ENCODE data around the gene ELL2. TPM values are rescaled to one million over a fixed set of nuclear protein-coding genes. Genes with fewer than 3 reads are reported as not detected.

The ELL2 gene
- total RNA-seq, 2 donors from 2014 or later = 110 to 200 TPM

DNA sequence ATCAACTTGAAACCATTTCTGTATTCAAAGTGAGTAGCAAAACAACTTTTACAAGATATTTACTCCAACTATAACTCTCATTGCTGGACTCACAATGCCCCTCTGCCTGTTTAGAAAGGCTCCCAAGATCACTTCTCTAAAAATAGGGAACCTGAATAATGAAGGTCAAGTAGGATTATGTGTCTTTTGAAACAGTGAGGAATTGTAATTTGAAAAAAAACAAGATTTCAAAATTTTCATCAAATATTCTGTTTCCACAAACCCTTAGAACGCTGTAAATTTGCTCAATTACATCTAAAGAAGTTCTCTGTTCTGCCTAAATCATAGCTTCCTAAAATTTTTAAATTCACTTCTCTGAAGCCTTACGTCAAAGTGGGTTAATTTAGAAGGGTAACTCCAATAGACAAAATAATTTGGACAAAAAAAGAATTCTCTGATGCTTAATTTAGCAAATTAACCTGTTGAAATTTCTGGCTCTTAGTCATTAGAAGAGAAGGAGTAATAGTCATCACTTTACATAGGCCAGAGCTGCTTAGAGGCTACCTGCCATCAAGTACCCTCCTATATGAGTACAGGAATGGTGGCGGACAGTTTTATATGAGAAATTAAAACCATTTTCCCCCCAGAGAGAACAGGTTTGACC, 4.0 kb downstream of the ELL2 start:
- Mint-ChIP-seq H3K4me1 (ENCODE audit: low read depth in 2 of 2) (peaks cover 53 to 60% of the 10 kb centered on the region in 2 donors), H3K4me3 (peak overlapping the region; percentile 90), H3K36me3 (peaks cover 19% of the 10 kb centered on the region), H3K27me3 (no peaks in the 10 kb centered on the region), H3K9me3 (no peaks in the 10 kb centered on the region), H3K27ac (no peak overlapping the region)
- ATAC-seq = no peak
- no peak for DNase-seq (ENCODE audit: low spot score)

DNA sequence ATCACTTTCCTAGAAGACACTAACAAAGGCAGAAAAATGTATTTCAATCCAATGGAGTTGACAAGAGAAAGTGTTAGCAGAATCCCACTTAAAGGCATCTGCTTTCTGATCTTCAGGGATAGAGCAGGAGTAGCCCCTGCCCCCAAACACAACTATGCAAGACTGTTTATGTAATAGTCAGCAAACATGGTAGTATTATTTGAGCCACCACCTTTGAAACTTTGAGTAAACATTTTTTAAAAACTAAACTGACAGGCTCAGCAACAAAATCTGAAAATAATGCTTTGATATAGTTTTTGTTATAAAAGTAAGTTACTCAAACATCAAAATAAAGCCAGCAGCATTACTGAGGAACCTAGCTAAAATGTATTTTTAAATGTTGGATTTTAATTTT, 4.8 kb downstream of the ELL2 start:
- no peaks in the 10 kb centered on the region for H3K9me3 Mint-ChIP-seq
- no peak overlapping the region for H3K27ac Mint-ChIP-seq
- ATAC-seq (no peak), DNase-seq (ENCODE audit: low spot score) (no peak)
- no peaks in the 10 kb centered on the region for H3K27me3 Mint-ChIP-seq
- peaks cover 22% of the 10 kb centered on the region for H3K36me3 Mint-ChIP-seq
- peaks cover 49 to 56% of the 10 kb centered on the region in 2 donors for H3K4me1 Mint-ChIP-seq (ENCODE audit: low read depth in 2 of 2)
- H3K4me3 Mint-ChIP-seq = no peak overlapping the region

DNA sequence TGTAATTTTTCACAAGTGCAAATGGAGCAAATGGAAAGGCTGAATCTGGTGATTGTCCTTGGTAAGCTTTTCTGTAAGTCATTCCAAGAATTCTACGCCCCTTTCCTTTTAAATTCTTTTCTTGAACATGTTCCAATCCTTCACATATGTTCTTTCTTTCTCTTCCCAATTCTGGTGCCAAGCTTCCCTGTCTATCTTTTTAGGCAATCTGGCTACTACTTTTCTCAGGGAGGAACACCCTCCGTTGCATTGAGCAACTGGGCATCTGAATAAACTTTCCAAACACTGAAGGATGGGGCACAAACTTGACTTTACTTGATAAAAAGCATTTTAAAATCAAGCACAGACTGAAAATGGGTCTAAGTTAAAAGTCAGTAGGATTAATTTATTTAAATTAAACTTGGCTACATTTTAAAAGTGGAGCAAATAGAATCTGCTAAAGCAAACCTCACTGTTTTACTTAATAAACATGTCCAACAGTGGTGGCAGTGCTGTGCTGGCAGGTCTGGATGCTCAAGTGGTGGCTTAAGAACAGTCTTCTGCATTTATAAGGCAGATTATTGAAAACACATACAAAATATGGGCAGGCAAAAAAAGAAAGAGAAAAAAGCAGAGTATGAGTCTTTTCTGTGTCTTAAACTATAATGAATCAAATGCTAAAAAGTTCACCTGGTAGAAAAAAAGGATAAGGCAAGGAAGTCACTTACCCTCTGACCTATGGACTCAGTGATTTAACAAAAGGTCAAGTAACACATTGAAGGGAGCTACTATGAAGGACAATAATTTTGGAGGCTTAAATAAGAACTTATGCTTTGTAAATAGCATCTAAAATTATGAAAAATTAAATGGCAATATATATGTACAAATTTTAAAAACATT, 5.4 kb downstream of the ELL2 start:
- Mint-ChIP-seq H3K27ac (no peak overlapping the region), H3K27me3 (no peaks in the 10 kb centered on the region), H3K4me1 (ENCODE audit: low read depth in 2 of 2) (peaks cover 53 to 60% of the 10 kb centered on the region in 2 donors), H3K36me3 (peaks cover 27% of the 10 kb centered on the region), H3K9me3 (no peaks in the 10 kb centered on the region), H3K4me3 (no peak overlapping the region)
- ATAC-seq (no peak), DNase-seq (ENCODE audit: low spot score) (no peak)

DNA sequence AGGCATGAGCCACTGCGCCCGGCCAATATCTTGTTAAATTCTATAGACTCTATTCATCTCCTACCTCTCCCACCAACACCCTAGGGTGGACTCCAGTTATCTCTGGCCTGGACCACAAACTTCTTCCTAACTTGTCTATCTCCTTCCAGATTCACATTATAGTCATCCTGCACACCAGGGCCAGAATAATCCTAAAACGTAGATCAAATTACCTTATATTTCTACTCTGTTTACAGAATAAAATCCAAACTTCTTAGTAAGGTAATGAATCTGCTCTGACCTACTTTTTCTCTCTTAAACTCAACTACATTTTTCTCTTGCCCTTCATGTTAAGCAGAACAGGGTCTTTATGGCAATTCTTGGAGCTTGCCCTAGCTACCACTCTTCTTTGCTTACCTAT, 6.9 kb downstream of the ELL2 start:
- Mint-ChIP-seq H3K4me1 (ENCODE audit: low read depth in 2 of 2) (peaks cover 48 to 54% of the 10 kb centered on the region in 2 donors), H3K9me3 (no peaks in the 10 kb centered on the region), H3K27me3 (no peaks in the 10 kb centered on the region), H3K36me3 (peaks cover 18% of the 10 kb centered on the region), H3K4me3 (no peak overlapping the region), H3K27ac (no peak overlapping the region)
- no peak for DNase-seq (ENCODE audit: low spot score)
- ATAC-seq = no peak

- ATAC-seq = no peak
- Mint-ChIP-seq H3K4me3 (no peak overlapping the region), H3K27ac (no peak overlapping the region), H3K36me3 (peaks cover 11% of the 10 kb centered on the region), H3K9me3 (no peaks in the 10 kb centered on the region), H3K4me1 (ENCODE audit: low read depth in 2 of 2) (peaks cover 35 to 42% of the 10 kb centered on the region in 2 donors), H3K27me3 (no peaks in the 10 kb centered on the region)
- no peak for DNase-seq (ENCODE audit: low spot score)
These were observed 8.5 kb downstream of the ELL2 start for GRCh38 chr5:95953021-95953702.

DNA sequence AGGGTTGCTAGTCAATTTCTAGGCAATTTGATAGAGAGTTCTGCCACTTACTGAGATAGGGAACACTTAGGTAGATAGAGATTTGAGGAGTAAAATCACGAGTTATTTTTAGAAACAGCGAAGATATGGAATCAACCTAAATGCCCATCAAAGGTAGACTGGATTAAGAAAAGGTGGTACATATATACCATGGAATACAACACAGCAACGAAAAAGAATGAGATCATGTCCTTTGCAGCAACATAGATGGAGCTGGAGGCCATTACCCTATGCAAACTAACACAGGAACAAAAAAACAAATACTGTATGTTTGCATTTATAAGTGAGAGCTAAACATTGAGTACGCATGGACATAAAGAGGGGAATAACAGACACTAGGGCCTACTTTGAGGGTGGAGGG, 9.7 kb downstream of the ELL2 start:
- no peak for ATAC-seq

GRCh38 chr5:95949810-95950209, 11.8 kb downstream of the ELL2 start:
- DNase-seq (ENCODE audit: low spot score) = no peak
- H3K27me3 Mint-ChIP-seq = no peaks in the 10 kb centered on the region
- peak overlapping the region; percentile 30 for H3K4me3 Mint-ChIP-seq
- H3K36me3 Mint-ChIP-seq = peaks cover 19% of the 10 kb centered on the region
- H3K4me1 Mint-ChIP-seq (ENCODE audit: low read depth in 2 of 2) = peaks cover 43 to 44% of the 10 kb centered on the region in 2 donors
- peak in 1 of 2 donors; percentile 57 for ATAC-seq
- H3K9me3 Mint-ChIP-seq = peaks cover 5% of the 10 kb centered on the region
- peak overlapping the region in 1 of 2 donors; percentile 82 for H3K27ac Mint-ChIP-seq

More for the DNA sequence above, 9.7 kb downstream of the ELL2 start:
- H3K27me3 Mint-ChIP-seq = no peaks in the 10 kb centered on the region
- H3K27ac Mint-ChIP-seq = no peak overlapping the region
- no peaks in the 10 kb centered on the region for H3K9me3 Mint-ChIP-seq
- peaks cover 32 to 37% of the 10 kb centered on the region in 2 donors for H3K4me1 Mint-ChIP-seq (ENCODE audit: low read depth in 2 of 2)
- H3K36me3 Mint-ChIP-seq = peaks cover 11% of the 10 kb centered on the region
- no peak overlapping the region for H3K4me3 Mint-ChIP-seq
- DNase-seq (ENCODE audit: low spot score) = no peak

- H3K36me3 Mint-ChIP-seq = peaks cover 19% of the 10 kb centered on the region
- peaks cover 42 to 43% of the 10 kb centered on the region in 2 donors for H3K4me1 Mint-ChIP-seq (ENCODE audit: low read depth in 2 of 2)
These were observed 13.0 kb downstream of the ELL2 start for GRCh38 chr5:95948631-95949030.

DNA sequence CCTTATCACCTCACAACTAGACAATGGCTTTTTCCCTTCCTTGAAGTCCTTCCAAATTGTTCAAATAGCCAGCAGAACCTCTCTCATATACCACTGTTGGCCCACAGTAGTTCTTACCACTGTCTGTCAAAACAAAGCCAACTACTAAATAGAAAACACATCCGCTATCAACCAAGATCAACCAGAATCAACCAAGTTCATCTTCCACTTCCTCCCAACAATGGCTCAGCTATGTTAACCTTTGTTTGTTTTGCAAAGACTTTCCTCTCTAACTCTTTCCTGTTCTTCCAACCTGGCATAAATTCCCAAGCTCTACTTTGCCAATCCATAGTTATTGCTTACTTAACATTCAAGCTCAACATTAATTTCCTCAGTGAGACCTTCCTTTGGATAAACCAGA, 15.2 kb downstream of the ELL2 start:
- H3K36me3 Mint-ChIP-seq = peaks cover 8% of the 10 kb centered on the region
- H3K9me3 Mint-ChIP-seq = peaks cover 5% of the 10 kb centered on the region

More at GRCh38 chr5:95948631-95949030, 13.0 kb downstream of the ELL2 start:
- no peak overlapping the region for H3K4me3 Mint-ChIP-seq
- DNase-seq (ENCODE audit: low spot score) (no peak), ATAC-seq (no peak)
- H3K27me3 Mint-ChIP-seq = no peaks in the 10 kb centered on the region
- peaks cover 5% of the 10 kb centered on the region for H3K9me3 Mint-ChIP-seq
- H3K27ac Mint-ChIP-seq = no peak overlapping the region

DNA sequence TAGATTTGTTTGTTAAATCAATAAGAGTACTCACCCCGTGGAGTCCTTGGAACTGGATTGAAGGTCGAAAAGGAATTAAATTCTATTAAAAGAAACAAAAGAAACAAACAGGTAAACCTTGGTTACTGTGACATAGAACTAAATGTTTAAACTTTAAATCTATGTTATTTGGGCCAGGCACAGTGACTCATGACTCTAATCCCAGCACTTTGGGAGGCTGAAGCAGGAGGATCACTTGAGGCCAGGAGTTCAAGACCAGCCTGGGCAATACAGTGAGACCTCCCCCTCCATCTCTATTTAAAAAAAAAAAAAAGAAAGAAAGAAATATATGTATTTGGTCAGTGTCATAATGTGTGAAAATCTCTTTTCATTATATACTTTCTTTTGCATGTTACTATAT, 18.7 kb downstream of the ELL2 start:
- ATAC-seq (no peak), DNase-seq (ENCODE audit: low spot score) (no peak)
- Mint-ChIP-seq H3K9me3 (peaks cover 5% of the 10 kb centered on the region), H3K27me3 (no peaks in the 10 kb centered on the region), H3K27ac (no peak overlapping the region), H3K36me3 (peaks cover 8% of the 10 kb centered on the region), H3K4me1 (ENCODE audit: low read depth in 2 of 2) (peaks cover 21 to 23% of the 10 kb centered on the region in 2 donors), H3K4me3 (no peak overlapping the region)

More for the DNA sequence above, 15.2 kb downstream of the ELL2 start:
- peak overlapping the region in 1 of 2 donors; percentile 4 for H3K27ac Mint-ChIP-seq
- no peak overlapping the region for H3K4me3 Mint-ChIP-seq
- H3K4me1 Mint-ChIP-seq (ENCODE audit: low read depth in 2 of 2) = peaks cover 31 to 32% of the 10 kb centered on the region in 2 donors
- ATAC-seq (no peak), DNase-seq (ENCODE audit: low spot score) (no peak)
- no peaks in the 10 kb centered on the region for H3K27me3 Mint-ChIP-seq

GRCh38 chr5:95942414-95942813, 19.2 kb downstream of the ELL2 start:
- Mint-ChIP-seq H3K9me3 (peaks cover 5% of the 10 kb centered on the region), H3K4me1 (ENCODE audit: low read depth in 2 of 2) (peaks cover 21 to 23% of the 10 kb centered on the region in 2 donors)

GRCh38 chr5:95941756-95942155, 19.9 kb downstream of the ELL2 start:
- Mint-ChIP-seq H3K36me3 (peaks cover 7% of the 10 kb centered on the region), H3K4me1 (ENCODE audit: low read depth in 2 of 2) (peaks cover 20 to 23% of the 10 kb centered on the region in 2 donors), H3K27ac (no peak overlapping the region), H3K27me3 (no peaks in the 10 kb centered on the region), H3K4me3 (no peak overlapping the region), H3K9me3 (peaks cover 5% of the 10 kb centered on the region)
- DNase-seq (ENCODE audit: low spot score) (no peak), ATAC-seq (no peak)

More at GRCh38 chr5:95942414-95942813, 19.2 kb downstream of the ELL2 start:
- DNase-seq (ENCODE audit: low spot score) (no peak), ATAC-seq (no peak)
- Mint-ChIP-seq H3K27me3 (no peaks in the 10 kb centered on the region), H3K4me3 (no peak overlapping the region), H3K27ac (no peak overlapping the region), H3K36me3 (peaks cover 8% of the 10 kb centered on the region)

DNA sequence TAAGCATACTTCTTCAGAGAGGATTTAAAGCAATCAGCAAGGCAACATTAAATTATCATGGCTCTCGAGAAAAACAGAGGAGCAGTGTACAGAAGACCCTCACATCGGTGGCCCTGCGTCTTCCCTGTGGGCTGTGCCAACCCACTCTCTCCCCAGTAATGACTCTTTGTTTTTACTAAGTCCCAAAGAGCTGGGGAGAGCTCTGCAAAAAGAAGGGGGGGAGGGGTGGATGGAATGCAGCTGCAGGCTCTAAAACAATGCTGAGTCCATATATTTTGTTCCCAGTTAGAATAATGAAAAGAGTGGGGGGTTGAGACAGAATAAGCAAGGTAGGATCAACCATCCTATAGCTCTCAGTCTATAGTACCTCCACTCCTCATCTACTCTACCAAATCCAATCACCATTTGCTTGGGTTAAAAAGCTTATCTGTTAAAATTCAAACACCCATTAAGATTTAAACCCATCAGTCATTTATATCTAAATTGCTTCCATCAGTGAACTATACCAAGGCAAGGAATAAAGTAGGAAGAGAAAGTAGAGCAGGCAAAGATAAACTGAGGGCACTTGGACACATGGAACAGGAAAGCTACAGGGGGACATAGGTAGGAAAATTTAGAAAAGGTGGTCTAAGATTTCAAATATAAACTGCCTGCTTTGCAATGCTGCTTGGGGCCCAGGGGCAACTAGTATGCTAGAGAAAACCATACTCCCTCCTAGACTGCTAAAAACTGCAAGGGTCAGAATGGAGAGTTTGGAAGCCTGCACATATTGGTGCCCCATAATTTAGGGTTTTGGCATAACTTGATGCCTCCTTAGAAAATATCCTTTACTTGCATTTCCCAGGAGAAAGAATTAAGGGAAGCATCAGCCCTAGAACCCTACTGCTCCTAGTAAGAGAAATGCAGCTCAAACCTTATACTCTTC, 20.6 kb downstream of the ELL2 start:
- no peaks in the 10 kb centered on the region for H3K27me3 Mint-ChIP-seq
- H3K9me3 Mint-ChIP-seq = no peaks in the 10 kb centered on the region
- H3K36me3 Mint-ChIP-seq = peaks cover 4% of the 10 kb centered on the region
- no peak for ATAC-seq
- H3K27ac Mint-ChIP-seq = no peak overlapping the region
- H3K4me1 Mint-ChIP-seq (ENCODE audit: low read depth in 2 of 2) = peaks cover 16% of the 10 kb centered on the region in 2 donors
- no peak for DNase-seq (ENCODE audit: low spot score)
- no peak overlapping the region for H3K4me3 Mint-ChIP-seq

Measured in natural killer cell treated with Interleukin-12 subunit alpha and Interleukin-12 subunit beta and Interleukin-15 and Interleukin-18, amount 100 ng/mL, for 72 hours (primary cell).